Cardiac muscle cell (in vitro differentiated cells and primary cell): Measurements from ENCODE around the gene KRT15. TPM values are rescaled to one million over a fixed set of nuclear protein-coding genes. Genes with fewer than 3 reads are reported as not detected.

Source experiments
- DNase-seq, 2 donors: peaks; one replicate each; pipeline versions ENCODE4 v3.0.0 to v3.0.0-alpha.2; 2010 to 2017; ENCODE audit warnings: low read depth in 1 of 2, low spot score in 1 of 2
- H3K27ac ChIP-seq: fragments of 200-600 bp; sonication (generic); 2 replicates; pipeline ENCODE4 v1.5.1; 2016
- H3K27me3 ChIP-seq: fragments of 200-600 bp; sonication (generic); 2 replicates; pipeline ENCODE4 v1.6.0; 2016; ENCODE audit warnings: control low read depth
- H3K36me3 ChIP-seq: fragments of 200-600 bp; sonication (generic); 2 replicates; pipeline ENCODE4 v1.5.1; 2016; ENCODE audit warnings: control low read depth
- H3K4me1 ChIP-seq: fragments of 200-600 bp; sonication (generic); 2 replicates; pipeline ENCODE4 v1.8.1; 2017; ENCODE audit warnings: low read depth, mild to moderate bottlenecking, mixed run types
- H3K4me3 ChIP-seq: fragments of 200-600 bp; sonication (generic); 2 replicates; pipeline ENCODE4 v1.5.1; 2016; ENCODE audit warnings: mild to moderate bottlenecking
- H3K9me3 ChIP-seq: fragments of 200-600 bp; sonication (generic); 2 replicates; pipeline ENCODE4 v1.5.1; 2017; ENCODE audit warnings: low read depth, mild to moderate bottlenecking, control low read depth
- polyA plus RNA-seq: library from polyadenylated mRNA; unstranded; fragments of >200 nt; fragmentation: Nextera tagmentation; extraction: Ambion mirVana; gene quantifications from 2 replicates; pipeline ENCODE4 v1.2.1, GENCODE V29; 2016
- total RNA-seq: library from RNA; depleted of rRNA; stranded (reverse); fragments of >200 nt; gene quantifications from 2 replicates; pipeline ENCODE4 v1.2.3, GENCODE V29; 2016
- TF ChIP-seq, protein P1 (sequence below): IDR thresholded peaks from 2 replicates; pipeline ENCODE4 v1.5.1; 2012; ENCODE audit warnings: low read depth, mild to moderate bottlenecking, low read length

KRT15 gene
- total and polyA plus RNA-seq, 2 experiments from 2014 or later: 0.09 TPM; not detected in 1

DNA sequence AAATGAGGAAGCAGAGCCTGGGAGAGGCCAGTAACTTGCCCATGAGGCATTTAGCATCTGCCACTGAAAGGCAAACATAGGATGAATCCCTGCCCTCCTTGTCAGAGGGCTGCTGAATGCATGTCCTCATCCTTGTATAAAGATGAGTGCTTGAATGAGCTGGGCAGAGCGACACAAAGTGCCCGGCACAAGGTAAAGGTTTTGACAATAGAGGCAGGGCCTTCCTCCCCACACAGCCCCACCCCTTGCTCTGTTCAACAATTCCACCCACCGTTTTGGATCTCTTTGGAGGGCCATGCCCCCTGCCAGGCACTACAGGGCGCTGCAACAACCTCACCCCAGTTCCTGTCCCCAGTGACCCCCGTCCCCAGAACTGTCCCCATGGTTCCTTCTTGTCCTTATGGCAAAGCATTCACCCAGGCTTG, 10.8 kb upstream of the KRT15 start:
- Histone ChIP-seq H3K4me3 (no peak overlapping the region), H3K27ac (peak overlapping the region; percentile 83)

DNA sequence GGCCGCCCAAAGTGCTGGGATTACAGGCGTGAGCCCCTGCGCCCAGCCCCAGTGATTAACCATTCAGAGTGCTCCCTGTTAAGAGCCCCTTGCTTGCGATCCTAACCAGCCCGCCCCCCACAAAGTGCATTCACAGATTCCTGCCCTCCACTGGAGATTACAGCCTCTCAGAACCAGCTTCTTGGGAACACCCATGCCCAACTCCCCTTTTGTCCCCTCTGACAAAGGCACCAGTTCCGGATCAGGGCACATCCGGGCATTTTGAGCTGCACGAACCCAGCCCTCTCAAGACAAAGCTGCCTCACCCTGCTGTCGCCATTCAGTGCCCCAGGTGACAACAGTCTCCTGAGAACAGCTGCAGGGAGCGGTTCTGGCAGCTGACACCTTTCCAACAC, 10.3 kb upstream of the KRT15 start:
- no peak overlapping the region for H3K4me3 ChIP-seq
- H3K4me1 ChIP-seq: peaks cover 31% of the 10 kb centered on the region
- H3K9me3 ChIP-seq: no peaks in the 10 kb centered on the region
- peaks cover 6% of the 10 kb centered on the region for H3K36me3 ChIP-seq
- peak overlapping the region; percentile 83 for H3K27ac ChIP-seq
- TF ChIP-seq, protein P1, sequence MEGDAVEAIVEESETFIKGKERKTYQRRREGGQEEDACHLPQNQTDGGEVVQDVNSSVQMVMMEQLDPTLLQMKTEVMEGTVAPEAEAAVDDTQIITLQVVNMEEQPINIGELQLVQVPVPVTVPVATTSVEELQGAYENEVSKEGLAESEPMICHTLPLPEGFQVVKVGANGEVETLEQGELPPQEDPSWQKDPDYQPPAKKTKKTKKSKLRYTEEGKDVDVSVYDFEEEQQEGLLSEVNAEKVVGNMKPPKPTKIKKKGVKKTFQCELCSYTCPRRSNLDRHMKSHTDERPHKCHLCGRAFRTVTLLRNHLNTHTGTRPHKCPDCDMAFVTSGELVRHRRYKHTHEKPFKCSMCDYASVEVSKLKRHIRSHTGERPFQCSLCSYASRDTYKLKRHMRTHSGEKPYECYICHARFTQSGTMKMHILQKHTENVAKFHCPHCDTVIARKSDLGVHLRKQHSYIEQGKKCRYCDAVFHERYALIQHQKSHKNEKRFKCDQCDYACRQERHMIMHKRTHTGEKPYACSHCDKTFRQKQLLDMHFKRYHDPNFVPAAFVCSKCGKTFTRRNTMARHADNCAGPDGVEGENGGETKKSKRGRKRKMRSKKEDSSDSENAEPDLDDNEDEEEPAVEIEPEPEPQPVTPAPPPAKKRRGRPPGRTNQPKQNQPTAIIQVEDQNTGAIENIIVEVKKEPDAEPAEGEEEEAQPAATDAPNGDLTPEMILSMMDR: no peak
- no peak for DNase-seq
- no peaks in the 10 kb centered on the region for H3K27me3 ChIP-seq

More for the DNA sequence above, 10.8 kb upstream of the KRT15 start:
- Histone ChIP-seq H3K27me3 (no peaks in the 10 kb centered on the region), H3K36me3 (peaks cover under 1% of the 10 kb centered on the region), H3K4me1 (peaks cover 31% of the 10 kb centered on the region), H3K9me3 (no peaks in the 10 kb centered on the region)
- TF ChIP-seq, protein P1: no peak
- DNase-seq: no peak

DNA sequence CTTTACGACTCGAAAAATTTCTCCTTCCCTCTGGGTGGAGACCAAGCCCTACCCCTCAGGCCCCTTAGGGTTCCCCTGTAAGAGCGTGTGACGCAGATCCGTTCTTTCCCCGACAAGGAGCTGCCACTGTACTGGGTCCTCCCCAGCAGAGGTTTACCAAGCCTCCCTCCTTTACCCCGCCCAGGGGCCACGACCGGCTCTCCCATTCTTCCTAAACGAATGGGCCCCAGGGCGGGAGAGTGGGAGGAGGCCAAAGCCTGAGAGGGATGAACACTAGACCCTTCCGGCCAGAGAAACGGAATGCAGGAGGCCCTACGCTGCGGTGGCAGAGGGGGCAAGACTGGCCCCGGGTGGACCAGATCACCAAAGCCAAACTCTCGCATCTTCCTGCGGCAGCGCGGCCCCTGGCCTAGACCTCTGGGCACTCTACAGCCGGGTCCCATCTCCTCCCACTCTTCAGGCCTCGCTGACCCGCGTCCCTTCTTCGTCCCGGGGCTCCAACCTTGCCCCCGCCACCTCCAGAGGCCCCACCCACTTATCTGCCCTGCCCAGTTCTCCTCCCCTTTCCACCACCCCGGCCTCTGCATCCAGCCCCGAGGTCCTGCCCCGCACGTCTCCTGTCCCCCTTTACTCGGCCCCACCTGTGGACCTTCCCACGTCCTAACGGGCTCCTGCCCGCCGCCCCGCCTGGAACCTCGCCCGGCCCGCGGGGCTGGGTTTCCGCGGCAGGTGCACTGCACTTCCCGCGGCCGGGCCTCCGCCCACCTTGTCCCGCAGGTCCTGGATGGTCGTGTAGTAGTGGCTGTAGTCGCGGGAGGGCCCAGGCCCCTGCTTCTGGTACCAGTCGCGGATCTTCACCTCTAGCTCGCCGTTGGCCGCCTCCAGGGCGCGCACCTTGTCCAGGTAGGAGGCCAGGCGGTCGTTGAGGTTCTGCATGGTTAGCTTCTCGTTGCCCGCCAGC, 8.7 kb upstream of the KRT15 start:
- TF ChIP-seq, protein P1: no peak

DNA sequence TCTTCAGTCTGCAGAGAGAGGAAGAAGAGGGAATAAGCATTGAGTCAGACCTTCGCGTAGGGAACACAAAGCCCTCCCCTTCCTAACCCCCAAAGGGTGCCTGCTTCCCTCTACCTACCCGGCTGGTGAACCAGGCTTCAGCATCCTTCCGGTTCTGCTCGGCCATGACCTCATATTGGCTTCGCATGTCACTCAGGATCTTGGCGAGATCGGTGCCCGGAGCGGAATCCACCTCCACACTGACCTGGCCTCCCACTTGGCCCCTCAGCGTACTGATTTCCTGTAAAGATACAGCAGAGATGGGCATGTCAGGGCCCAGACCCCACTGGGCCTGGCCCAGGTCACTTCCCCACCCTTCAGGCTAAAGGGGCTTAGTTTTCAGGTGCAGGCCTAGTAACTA, 5.6 kb upstream of the KRT15 start:
- Histone ChIP-seq H3K9me3 (no peaks in the 10 kb centered on the region), H3K27ac (no peak overlapping the region), H3K4me3 (no peak overlapping the region), H3K36me3 (peaks cover 15% of the 10 kb centered on the region), H3K4me1 (peaks cover 18% of the 10 kb centered on the region), H3K27me3 (no peaks in the 10 kb centered on the region)
- DNase-seq: no peak
- TF ChIP-seq, protein P1: no peak

More for the DNA sequence above, 8.7 kb upstream of the KRT15 start:
- peak; percentile 29 to 45 for DNase-seq
- Histone ChIP-seq H3K27ac (peak overlapping the region; percentile 83), H3K4me3 (peak overlapping the region; percentile 94), H3K36me3 (peaks cover 15% of the 10 kb centered on the region), H3K4me1 (peaks cover 31% of the 10 kb centered on the region), H3K9me3 (no peaks in the 10 kb centered on the region), H3K27me3 (no peaks in the 10 kb centered on the region)

DNA sequence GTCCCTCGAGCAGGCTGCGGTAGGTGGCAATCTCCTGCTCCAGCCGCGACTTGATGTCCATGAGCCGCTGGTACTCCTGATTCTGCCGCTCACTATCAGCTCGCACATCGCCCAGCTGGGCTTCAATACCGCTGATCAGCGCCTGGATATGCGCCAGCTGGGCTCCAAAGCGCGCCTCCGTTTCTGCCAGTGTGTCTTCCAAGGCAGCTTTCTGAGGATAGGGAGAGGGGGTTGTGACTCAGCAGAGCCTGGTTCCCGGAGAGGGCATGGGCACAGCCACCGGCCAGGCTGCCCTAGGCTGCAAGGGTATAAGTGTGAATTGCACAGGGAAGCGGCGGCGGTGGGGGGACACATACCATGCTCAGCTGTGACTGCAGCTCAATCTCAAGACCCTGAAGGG, 5.1 kb upstream of the KRT15 start:
- TF ChIP-seq, protein P1: no peak
- H3K36me3 ChIP-seq: peaks cover 15% of the 10 kb centered on the region
- H3K27me3 ChIP-seq: no peaks in the 10 kb centered on the region
- no peak for DNase-seq
- H3K4me3 ChIP-seq: no peak overlapping the region
- peaks cover 13% of the 10 kb centered on the region for H3K4me1 ChIP-seq
- H3K27ac ChIP-seq: no peak overlapping the region
- H3K9me3 ChIP-seq: no peaks in the 10 kb centered on the region
